Mucosa of descending colon (tissue), 3 donors: ENCODE data around the gene FGF18. TPM values are rescaled to one million over a fixed set of nuclear protein-coding genes. Genes with fewer than 3 reads are reported as not detected.

Experiments used
- ATAC-seq: fragments of 200-7000 bp; cut with Tn5 transposase; one replicate; pipeline ENCODE4 v1.9.1; 2020; ENCODE audit warnings: mild to moderate bottlenecking, moderate library complexity
- DNase-seq, 3 donors: peaks; one replicate each; pipeline ENCODE4 v3.0.0-alpha.2; 2020
- H3K36me3 ChIP-seq: fragments of 200-600 bp; one replicate; pipeline ENCODE4 v1.8.0; 2021; ENCODE audit warnings: low read depth, mild to moderate bottlenecking
- H3K4me1 ChIP-seq: fragments of 200-600 bp; one replicate; pipeline ENCODE4 v1.8.0; 2021; ENCODE audit warnings: low read depth, mild to moderate bottlenecking
- H3K4me3 ChIP-seq: fragments of 200-600 bp; one replicate; pipeline ENCODE4 v1.8.0; 2021; ENCODE audit warnings: mild to moderate bottlenecking
- H3K9me3 ChIP-seq: fragments of 200-600 bp; one replicate; pipeline ENCODE4 v1.8.0; 2021; ENCODE audit warnings: mild to moderate bottlenecking
- CTCF ChIP-seq: fragments of 200-600 bp; IDR thresholded peaks from one replicate; pipeline ENCODE4 v1.8.0; 2022; ENCODE audit warnings: antibody characterized with exemption, mild to moderate bottlenecking
- intact Hi-C, 2 donors: fragments of 100-400 bp; cut with DNase I in 1 of 2; cut with micrococcal nuclease in 1 of 2; formaldehyde crosslinking; loops; one replicate each; pipeline versions ENCODE4 v1.11.0 to v1.11.1; 2022; cut with DNase I, micrococcal nuclease
- total RNA-seq, 3 donors: library from RNA; stranded (reverse); fragmentation: NEBNext Ultra II Directional in 2 of 3; extraction: Animal tissue kit (Norgen Biotek cat#: 25700) in 2 of 3; gene quantifications; one replicate each; pipeline versions ENCODE4 v1.2.1 to v1.2.4, GENCODE V29; 2021 to 2023
- donor health status: DM: no; HTN: no; CAD: no; lungs with moderate emphysema.
- donor health status: DM: no; HTN: no; CAD: no.
- donor health status: DM: no; HTN: yes; CAD: no.

FGF18 gene
- total RNA-seq, 3 donors from 2014 or later, result 0.16 to 0.63 TPM; not detected in 1

- ATAC-seq (no peak), DNase-seq (no peak)
- no peak overlapping the region for H3K4me3 ChIP-seq
- H3K9me3 ChIP-seq, result no peaks in the 10 kb centered on the region
- intact Hi-C loops, result no loop called here
- H3K4me1 ChIP-seq, result no peaks in the 10 kb centered on the region
- no peaks in the 10 kb centered on the region for H3K36me3 ChIP-seq
- TF ChIP-seq CTCF, result no peak
Observed at GRCh38 chr5:171486613-171487012, 67.2 kb downstream of the FGF18 start.

GRCh38 chr5:171488876-171489275 is 69.4 kb downstream of the FGF18 start:
- intact Hi-C loops, result no loop called here
- H3K9me3 ChIP-seq, result no peaks in the 10 kb centered on the region
- no peak overlapping the region for H3K4me3 ChIP-seq
- H3K4me1 ChIP-seq, result no peaks in the 10 kb centered on the region
- TF ChIP-seq CTCF, result no peak
- ATAC-seq, result no peak
- DNase-seq, result no peak
- H3K36me3 ChIP-seq, result no peaks in the 10 kb centered on the region

GRCh38 chr5:171492781-171493180 is 73.3 kb downstream of the FGF18 start:
- DNase-seq (no peak), ATAC-seq (no peak)
- intact Hi-C loops, result no loop called here
- Histone ChIP-seq H3K4me1 (no peaks in the 10 kb centered on the region), H3K36me3 (no peaks in the 10 kb centered on the region), H3K4me3 (no peak overlapping the region), H3K9me3 (no peaks in the 10 kb centered on the region)
- no peak for TF ChIP-seq CTCF

GRCh38 chr5:171493646-171494393 is 74.4 kb downstream of the FGF18 start:
- Histone ChIP-seq H3K4me3 (no peak overlapping the region), H3K36me3 (no peaks in the 10 kb centered on the region), H3K4me1 (no peaks in the 10 kb centered on the region), H3K9me3 (no peaks in the 10 kb centered on the region)
- ATAC-seq (no peak), DNase-seq (no peak)
- intact Hi-C loops, result no loop called here
- TF ChIP-seq CTCF, result no peak

- Histone ChIP-seq H3K36me3 (no peaks in the 10 kb centered on the region), H3K9me3 (no peaks in the 10 kb centered on the region), H3K4me3 (no peak overlapping the region), H3K4me1 (no peaks in the 10 kb centered on the region)
- TF ChIP-seq CTCF, result no peak
- intact Hi-C loops, result no loop called here
- DNase-seq (peak in 2 of 3 donors; percentile 24 to 29), ATAC-seq (peak; percentile 62)
Observed at GRCh38 chr5:171494452-171495121, 75.1 kb downstream of the FGF18 start.
